Measurements from ENCODE around the gene MYOM3.

The MYOM3 gene

DNA sequence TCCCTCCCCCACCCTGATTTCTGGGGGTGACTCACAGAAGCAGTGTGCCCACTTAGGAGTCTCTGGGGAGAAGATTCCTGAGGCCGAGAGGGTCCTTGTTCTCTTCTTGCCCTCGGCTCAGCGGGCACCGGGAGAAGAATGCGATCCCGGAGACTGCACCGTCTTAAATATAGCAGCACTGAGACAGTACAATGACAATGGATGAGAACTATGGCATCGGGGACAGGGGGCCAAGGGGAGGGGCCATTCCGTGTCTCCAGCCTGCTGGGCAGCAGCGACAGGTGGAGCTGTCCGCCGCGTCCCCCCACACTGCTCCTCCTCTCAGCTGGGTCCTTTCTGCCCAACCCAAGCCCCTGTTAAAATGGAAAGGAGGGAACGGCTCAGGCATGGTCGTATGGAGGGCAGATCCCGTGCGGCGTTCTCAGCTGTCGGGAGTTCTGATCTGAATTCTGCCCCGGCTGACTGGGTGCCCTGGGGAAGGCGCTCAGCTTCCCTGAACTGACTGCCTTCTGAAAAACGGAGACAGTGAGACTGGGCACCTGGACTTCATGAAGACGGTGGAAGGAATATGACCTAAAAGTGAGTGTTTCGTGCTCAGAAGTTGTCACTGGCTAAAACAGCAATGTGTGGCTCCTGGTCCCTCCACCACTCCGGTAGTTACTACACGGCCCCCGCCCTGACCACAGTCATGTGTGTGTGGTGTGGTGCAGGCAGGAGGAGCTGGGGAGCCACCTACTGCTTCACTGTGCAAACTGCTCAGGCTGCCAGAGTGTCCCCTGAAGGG lies at the start of gene MYOM3:
TSS of gene MYOM3 (minus strand) at position 140 of the 784 bp plus-strand sequence. CDS start 3,499 bp downstream, outside the sequence.
- DNase-seq = peak; percentile 76

DNA sequence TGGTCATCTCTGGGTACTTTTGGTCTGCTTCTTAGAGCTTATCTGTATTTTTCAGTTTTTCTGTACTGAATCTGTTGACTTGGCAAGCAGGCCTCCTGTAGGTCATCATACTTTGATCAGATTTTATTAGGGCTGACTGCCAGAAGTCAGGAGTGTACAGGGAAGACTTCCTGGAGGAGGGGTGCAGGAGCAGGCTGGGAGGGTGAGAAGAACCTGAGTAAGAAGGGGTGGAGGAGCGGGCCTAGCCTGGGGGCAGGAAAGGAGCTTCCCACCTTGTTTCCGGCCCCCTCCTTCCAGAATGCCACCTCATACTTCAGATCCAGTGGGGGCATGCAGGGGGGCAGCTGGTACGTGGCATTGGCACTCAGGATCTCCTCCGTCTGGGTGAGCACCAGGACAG lies 49.3 kb upstream of the MYOM3 start:
- no peak for DNase-seq

DNA sequence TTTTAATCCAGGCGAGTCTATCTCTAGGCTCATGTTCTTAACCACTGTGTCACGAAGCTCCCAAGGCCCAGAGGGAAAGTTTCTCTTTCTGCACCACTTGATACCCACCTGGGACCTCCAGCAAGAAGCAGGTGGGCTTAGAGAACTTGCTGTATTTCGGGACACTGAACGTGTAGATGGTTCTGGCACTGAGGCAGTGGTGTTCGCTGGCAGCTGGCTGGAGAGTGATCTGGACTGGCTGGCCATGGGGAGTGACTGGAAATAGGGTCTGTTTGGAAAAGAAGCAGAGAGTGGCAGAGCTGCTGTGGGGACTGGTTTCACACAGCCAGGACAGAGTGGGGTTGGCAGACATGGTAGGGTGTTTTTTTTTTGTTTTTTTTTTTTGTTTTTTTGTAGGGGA lies 47.4 kb upstream of the MYOM3 start:
- DNase-seq = no peak

DNA sequence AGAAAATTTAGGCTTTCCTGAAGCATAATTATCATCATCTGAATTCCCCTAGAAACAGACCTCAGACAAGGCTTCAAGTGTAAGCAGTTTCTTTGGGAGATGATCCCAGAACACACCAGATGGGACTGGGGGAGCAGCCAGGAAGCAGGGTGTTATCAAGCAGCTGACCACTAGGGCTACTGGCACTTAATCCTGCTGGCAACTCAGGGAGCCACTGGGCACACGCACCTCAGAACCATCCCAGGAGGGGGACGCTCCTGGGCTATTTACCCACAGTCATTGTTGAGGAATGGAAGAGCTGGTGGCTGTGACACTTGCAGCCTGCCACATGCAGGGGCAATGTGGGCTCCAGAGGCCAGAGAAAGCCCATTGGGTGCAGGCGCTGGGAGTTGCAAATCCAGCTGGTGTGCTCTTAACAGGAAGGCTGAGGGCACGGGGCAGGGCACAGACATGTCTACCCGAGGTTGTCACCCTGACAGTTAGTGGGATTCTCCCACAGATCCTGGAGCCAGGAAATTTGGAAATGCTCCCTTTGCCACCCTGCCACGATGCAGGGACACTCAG lies 46.1 kb upstream of the MYOM3 start:
- DNase-seq = no peak

DNA sequence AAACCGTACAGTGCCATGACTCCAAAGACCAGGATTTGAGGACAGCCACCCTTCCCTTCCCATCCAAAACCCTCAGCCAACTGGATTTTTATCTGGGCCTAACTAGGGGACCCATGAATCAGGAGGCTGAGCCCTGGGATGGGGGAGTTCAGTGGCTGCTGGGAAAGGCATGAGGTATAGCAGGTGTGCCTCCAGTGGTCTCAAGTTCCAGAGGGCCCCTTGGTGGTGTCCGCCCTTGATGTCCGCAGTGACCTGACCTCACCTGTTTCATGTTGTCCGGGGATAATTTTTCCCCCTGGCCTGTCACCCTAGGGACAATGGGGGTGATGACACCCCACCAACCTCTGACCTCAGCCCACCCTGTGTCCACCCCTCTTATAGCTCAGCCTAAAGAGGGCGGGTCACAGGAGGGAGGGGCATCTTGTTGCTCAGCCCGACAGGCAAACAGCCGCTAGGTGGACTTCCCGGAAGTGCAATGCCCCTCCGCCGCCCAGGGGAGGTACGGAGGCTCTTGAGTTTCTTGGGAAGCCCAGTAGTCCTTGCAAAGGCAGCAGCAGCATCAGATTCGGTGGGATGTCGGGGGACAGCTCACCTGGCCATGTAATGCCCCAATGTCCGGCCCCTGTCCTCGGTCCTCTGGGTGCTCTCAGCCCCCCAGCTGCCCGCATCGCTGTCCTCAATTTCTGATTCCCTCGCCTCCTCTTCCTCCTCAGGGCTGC lies 44.8 kb upstream of the MYOM3 start:
- DNase-seq = no peak

DNA sequence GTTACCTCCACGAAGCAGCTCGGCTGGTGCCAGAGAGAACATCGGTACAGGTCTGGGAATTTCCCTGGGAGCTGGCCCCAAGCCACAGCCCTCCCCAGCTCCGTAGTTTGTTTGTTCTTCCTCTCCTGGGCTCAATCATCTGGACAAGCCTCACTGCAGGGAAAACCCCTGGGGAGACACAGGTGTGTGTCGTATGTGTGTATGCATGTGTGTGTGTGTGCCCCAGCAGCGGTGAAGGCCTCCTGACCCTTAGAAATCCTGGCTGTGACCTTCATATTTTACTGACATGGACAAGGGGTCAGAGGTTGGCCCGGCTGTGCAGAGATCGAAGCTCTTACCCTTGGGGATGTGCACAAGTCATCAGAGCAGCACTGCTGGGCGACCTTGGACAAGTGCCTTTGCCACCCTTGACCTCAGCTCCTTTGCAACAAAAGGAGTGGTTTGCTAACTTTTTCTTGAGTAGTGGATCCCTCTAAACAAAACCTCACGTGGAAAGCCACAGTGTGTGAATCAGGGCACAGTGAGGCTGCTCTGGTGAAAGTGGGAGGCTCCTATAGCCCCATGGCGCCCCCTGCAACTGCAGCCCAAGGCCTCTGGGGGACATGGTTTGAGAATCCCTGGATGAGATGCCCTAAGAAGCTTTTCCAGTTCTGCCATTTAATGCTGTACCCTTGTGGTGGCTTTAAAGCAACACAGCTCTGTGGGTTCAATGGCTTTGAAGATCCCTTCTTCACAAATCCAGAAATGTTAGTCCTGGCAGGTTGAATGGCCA lies 43.3 kb upstream of the MYOM3 start:
- DNase-seq = peak; percentile 52

DNA sequence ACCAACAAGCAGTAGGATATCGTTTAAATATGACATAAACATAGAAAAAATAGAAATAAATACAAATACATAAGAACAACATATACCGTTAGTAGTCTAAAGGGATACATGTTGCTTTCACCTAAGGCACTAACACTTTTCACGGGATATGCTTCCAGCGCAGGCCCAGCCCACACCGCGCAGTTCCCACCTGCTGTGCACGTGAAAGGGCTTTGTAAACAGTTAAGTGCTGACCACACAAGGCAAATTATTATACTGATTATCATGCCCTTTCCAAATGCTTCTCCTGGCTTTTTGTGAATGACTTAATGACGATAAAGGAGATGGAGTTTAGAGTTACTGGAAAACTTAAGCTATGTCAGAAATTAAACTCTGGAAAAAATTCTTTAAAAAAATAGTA lies 42.3 kb upstream of the MYOM3 start:
- no peak for DNase-seq

DNA sequence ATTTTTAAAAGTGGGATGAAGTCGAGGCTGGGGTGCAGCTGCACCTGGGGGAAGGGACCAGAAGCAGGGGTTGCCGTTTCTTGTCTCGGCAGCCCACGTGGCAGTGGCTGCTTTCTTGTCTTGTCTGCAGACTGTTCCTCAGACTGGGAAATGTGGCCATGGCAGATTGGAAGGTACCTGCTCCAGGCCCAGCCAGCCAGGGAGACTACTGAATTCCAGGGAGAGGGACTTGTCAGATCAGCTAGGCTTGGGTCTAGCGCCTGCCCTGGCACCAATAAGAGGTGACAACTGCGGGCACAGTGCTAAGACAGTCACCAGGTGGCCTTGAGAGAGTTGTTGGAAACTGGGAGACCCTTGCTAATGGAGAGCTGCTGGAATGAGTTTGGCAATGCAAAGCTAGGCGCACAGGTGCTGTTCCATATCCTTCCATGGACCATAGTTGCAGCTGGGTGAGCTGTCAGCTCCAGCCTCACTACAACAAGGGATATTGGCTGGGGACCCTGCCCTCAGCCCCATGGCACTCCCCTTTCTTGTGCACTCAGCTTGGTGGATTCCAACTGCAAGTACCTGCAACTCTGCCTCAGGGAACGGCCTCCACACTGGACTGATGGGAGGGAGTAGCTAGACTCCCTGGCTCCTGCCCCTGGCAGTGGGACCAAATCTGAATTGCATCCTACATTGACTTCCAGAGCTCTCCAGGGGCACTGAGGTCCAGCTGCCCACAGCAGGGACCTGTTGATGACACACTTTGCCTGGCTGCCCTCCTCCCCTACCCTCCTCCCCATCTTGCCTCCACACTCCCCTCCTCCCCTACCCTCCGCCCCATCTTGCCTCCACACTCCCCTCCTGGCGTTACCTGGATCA lies 40.9 kb upstream of the MYOM3 start:
- DNase-seq = no peak

DNA sequence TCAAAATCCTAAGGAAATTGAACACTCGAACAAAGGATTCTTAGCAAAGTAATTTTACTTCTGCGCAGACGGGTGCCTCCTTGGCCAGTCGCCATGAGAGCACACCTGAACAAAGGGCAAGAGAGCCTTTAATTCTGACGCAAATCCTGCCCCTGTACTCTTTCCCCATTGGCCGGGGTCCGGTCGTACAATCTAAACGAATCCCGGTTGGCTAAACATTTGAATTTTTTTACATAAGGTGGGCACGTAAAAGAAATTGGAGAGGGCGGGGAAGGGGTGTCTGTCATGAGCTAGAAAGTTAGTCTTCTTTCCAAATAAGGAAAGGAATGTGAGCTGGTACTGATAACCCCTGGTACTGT lies 39.2 kb upstream of the MYOM3 start:
- DNase-seq = no peak

DNA sequence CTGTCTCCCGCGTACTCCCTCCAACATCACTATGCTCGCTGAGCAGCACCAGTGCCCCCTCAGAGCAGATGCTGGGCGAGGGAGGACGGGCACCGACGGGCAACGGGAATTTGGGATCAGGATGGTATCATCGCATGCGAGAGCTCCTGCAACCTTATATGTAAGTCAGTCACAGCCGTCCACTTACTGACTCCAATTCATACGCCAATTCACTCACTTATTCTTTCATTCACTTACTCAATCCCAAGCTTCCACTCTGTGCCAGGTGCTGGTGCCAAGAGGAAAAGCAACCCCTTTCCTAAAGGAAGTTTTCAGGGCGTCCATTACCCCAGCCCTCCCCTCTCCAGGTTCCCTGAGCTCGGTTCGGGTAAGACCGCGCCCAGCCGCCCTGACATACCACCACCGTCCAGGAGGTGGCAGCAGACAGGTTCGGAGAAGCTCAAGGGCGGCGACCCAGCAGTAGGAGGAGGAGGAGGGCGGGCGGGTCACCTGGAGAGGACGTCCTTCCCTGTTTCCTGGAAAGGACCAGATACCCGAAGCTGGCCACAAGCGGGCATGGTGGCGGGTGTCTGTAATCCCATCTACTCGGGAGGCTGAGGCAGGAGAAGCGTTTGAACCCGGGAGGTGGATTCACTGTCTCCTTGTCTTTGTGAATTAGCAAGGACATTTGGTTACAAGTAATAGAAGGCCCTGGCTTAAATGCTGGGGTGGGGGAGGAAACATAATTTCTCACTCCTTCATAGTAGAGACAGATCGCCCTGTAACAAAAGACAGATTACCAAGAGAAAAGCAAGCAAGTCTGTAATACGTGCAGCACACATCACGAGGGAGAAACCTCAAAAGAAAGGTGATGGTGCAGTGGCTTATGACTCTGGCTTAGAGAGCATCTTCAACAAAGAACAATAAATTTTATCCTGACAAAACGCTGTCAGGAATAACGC lies 38.6 kb upstream of the MYOM3 start:
- peak; percentile 97 for DNase-seq

DNA sequence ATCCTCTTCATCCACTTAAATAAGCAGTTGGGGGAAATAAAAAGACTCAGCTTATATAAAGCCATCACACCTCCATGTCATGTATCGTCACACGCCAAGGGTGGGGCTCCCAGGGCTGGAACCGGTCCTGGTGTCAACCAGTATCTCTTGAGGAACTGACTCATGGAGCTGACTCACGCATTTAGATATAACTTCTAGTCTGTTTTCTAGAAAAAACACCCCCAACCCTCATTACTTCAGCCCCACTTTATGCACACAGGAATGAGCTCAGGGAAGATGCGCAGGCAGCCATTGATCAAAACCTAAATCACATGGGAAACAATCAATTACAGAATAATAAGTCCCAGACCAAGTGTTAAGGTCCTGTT lies 37.9 kb upstream of the MYOM3 start:
- peak; percentile 72 for DNase-seq

DNA sequence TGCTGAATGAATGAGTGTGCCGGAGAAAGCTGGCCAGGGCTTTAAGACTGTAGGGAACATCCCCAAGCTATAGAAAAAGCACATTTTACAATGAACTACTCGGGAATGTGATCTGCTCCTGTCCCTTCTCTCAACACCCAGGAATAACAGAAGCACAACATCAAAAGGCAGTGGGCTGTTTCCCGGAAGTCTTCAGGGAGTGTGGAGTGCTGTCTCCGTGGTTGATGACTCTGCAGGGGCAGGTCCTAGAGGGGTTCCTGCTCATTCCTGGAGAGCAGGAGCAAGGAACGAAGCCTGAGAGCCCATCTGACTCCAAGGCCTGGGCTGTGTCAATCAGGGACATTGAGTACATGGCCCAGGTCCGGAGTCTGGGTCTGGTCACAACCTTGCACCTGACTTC lies 35.9 kb upstream of the MYOM3 start:
- no peak for DNase-seq

DNA sequence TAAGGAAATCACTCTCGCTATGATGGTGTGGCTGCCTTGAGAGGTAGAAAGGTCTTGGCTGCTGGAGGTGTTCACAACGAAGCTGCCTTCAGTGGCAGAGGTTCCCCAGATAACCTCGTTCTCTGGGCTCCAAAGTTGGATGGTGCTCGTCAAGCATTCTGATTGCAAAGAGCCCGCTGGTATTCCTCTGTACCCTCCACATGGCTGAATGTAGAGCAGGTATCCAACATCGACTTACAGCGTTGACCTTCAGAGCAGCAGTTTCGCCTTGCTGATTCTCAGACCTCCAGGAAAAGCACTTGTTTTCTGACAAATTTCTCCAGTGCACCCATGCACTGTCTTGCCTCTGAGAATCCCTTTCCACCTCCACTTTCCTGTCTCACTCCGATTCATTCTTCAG lies 35.3 kb upstream of the MYOM3 start:
- DNase-seq = no peak

DNA sequence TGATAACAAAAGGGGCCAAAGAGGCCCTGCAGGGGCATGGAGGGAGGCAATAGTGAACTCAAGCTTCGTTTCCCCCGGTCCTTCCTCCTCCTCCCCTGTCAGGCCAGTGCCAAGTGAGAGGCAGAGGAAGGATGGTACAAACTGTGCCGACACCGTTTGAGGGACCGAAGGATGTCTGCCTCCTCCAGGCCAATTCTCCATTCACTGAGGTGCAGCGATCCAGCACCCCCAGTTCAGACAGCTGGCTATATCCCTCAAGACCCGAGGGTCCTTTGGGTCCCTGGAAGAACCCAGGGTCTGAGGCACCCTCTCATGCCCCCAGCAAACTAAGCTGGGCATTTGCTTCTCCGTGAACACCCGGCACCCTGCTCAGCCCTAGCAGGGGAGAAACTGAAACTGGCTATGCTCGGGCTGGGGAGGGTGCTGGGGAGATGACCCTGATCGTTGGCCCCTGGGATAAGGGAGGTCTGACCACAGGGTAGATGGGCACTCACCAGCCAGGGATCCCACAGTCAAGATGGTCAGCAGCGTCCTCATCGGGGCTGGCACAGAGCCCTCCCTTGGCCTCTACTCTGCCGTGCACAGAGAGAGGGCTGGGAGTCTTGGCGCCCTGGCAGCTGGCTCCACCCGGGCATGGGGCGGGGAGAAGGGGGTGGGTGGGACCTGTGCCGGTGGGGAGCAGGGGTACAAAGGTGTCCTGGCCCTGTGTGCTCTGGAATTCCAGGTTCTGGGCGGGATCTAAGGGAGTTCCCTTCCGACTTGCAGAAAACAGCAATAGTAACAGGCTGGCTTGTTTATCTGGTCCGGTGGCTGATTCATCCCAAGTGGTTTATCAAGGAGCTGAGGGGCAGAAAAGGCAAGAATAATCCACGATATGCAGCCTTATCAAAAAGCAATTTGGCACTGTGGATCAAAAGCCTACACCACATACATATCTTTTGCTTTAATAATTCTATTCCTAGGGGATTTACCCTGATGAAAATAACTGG lies 30.9 kb upstream of the MYOM3 start, which contains the start of gene IL22RA1:
TSS of gene IL22RA1 (minus strand) at position 595 of the 989 bp plus-strand sequence. CDS start at position 537, 58 bp downstream.
- DNase-seq = no peak

DNA sequence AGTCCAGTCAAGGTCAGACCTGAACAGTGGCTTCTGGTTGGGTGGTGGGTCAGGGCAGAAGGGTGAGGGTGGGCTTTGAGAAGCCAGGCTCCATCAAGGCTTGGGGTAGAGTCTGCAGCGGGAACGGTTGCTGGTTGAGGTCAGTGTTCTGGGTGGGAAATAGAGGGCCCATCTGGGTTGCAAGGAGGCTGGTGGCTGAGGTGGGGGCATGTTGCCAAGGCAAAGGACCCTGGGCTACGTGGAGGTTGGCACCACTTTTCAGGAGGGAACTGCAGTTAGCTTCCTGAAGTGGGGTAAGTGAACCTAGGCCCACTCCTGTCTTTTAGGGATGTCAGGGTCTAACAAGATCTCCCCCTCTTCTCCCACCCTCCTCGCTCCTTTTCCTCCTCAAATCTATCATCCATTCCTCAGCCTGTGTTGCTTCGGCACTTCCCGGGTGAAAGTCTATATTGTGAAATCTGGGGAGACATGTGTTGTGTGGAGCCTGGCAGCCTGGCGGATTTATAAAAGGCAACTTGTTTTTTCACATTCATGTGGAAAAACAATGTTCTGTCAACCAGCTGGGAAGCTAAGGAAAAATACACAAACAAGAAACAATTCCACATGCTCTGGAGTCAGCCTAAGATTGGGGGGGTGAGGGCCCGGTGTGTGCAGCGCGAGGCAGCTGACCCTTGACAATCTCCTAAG lies 29.5 kb upstream of the MYOM3 start:
- no peak for DNase-seq

DNA sequence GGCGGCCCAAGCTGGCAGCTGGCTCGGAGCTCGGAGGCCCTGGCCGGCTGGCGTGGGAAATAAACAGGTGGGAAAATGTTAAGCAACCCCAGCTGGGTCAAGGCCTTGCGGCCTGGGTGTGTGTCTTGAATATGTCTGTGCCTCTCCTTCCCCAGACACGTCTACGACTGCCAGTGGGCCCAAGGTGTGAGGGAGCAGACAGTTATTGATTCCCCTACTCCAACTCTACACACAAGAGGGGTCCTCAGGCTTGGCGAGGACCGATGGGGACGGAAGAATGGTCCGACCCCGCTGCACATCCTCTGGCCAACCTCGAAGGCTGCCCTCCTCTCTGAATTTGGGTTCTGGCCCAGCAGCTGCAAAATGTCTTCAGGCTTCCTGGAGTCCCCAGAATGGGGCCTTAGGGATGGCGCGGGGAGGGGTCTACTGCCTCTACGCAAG lies 28.8 kb upstream of the MYOM3 start:
- DNase-seq = no peak

DNA sequence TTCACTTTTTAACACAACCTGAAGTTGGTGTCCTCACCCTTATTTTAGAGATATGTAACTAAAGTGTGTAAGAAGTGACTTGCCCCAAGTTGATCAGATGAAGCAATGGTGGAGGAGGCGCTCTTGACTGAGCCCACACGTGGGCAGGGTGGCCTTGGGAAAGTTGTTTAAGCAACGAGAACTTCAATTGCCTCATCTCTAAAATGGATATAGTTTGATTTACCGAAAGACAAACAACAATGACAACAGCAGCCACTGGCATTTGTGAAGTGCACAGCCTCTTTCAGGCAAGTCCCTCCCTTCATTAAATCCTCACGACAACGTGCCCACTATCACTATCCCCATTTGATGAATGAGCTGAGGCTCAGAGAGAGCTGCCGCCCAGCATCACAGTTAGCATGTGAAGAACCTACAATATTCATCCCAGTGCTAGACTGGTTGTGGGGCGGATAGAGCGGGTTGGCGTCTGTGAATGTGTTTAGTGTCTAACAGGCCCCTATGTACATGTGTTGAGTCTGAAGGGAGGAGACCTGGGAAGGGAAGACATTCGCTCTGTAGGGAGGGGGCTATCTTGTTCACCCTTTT lies 28.0 kb upstream of the MYOM3 start:
- DNase-seq = no peak

DNA sequence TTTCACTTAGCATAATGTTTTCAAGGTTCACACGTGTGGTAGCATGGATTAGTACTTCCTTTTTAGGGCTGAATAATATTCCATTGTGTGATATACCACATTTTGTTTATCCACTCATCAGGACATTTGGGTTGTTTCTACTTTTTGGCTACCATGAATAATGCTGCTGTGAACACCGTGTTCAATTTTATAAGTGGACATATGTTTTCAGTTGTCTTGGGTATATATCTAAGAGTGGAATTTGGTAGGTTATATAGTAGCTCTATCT lies 27.2 kb upstream of the MYOM3 start:
- no peak for DNase-seq
